ENCODE results near the gene WWC1. TPM values are rescaled to one million over a fixed set of nuclear protein-coding genes. Genes with fewer than 3 reads are reported as not detected.

The WWC1 gene
- total RNA-seq, 1 experiment from 2014 or later: 190 TPM

DNA sequence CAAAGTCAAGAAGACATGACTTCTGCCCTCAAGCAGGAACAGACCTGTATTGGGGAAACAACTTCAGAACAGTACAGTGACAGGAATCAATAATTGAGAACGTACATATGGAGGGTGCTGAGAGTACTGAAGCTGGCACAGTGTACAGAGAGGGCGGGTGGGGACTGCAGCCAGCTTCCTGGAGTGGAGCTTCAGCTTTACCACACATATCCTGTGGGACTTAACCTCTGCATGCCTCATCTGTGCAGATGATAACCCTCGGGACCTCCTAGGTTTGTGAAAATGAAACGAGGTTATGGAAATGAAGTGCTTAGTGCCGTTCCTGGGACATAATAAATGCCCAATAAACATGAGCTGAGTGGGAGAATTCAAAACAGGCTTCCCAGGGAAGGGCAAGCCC, 172.8 kb downstream of the WWC1 start:
- no TSS peak for BruUV-seq (replicated peaks)
- TF ChIP-seq, protein P1, sequence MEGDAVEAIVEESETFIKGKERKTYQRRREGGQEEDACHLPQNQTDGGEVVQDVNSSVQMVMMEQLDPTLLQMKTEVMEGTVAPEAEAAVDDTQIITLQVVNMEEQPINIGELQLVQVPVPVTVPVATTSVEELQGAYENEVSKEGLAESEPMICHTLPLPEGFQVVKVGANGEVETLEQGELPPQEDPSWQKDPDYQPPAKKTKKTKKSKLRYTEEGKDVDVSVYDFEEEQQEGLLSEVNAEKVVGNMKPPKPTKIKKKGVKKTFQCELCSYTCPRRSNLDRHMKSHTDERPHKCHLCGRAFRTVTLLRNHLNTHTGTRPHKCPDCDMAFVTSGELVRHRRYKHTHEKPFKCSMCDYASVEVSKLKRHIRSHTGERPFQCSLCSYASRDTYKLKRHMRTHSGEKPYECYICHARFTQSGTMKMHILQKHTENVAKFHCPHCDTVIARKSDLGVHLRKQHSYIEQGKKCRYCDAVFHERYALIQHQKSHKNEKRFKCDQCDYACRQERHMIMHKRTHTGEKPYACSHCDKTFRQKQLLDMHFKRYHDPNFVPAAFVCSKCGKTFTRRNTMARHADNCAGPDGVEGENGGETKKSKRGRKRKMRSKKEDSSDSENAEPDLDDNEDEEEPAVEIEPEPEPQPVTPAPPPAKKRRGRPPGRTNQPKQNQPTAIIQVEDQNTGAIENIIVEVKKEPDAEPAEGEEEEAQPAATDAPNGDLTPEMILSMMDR (IDR thresholded peaks at IDR 0.05; ENCODE audit: unreplicated experiment): no peak
- intact Hi-C loops (cut with micrococcal nuclease; ENCODE audit: unreplicated experiment): no loop called here
- no peaks in the 10 kb centered on the region for H3K9me3 Mint-ChIP-seq (ENCODE audit: low read depth, unreplicated experiment)
- DNase-seq: no peak
- no peak overlapping the region for H3K4me3 Mint-ChIP-seq (ENCODE audit: low read depth, unreplicated experiment)
- CTCF ChIA-PET: no interaction called here
- H3K36me3 Mint-ChIP-seq (ENCODE audit: insufficient read depth, unreplicated experiment): peaks cover 89% of the 10 kb centered on the region
- H3K27ac Mint-ChIP-seq (ENCODE audit: unreplicated experiment): no peak overlapping the region
- H3K27me3 Mint-ChIP-seq (ENCODE audit: unreplicated experiment): no peaks in the 10 kb centered on the region
- H3K4me1 Mint-ChIP-seq (ENCODE audit: low read depth, unreplicated experiment): no peaks in the 10 kb centered on the region

DNA sequence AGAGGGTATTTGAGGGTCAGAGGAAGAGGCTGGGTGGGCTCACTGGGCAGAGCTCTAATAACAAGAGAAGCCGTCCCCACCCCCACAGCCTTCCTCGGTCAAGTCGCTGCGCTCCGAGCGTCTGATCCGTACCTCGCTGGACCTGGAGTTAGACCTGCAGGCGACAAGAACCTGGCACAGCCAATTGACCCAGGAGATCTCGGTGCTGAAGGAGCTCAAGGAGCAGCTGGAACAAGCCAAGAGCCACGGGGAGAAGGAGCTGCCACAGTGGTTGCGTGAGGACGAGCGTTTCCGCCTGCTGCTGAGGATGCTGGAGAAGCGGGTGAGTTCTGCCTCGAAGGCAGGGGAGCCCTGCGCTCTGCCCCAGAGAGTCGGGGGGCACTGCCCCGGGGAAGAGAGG, 173.2 kb downstream of the WWC1 start:
- H3K36me3 Mint-ChIP-seq (ENCODE audit: insufficient read depth, unreplicated experiment): peaks cover 89% of the 10 kb centered on the region
- H3K27me3 Mint-ChIP-seq (ENCODE audit: unreplicated experiment): no peaks in the 10 kb centered on the region
- TF ChIP-seq, protein P1 (IDR thresholded peaks at IDR 0.05; ENCODE audit: unreplicated experiment): no peak
- H3K4me1 Mint-ChIP-seq (ENCODE audit: low read depth, unreplicated experiment): no peaks in the 10 kb centered on the region
- no peak overlapping the region for H3K4me3 Mint-ChIP-seq (ENCODE audit: low read depth, unreplicated experiment)
- H3K27ac Mint-ChIP-seq (ENCODE audit: unreplicated experiment): no peak overlapping the region
- no peaks in the 10 kb centered on the region for H3K9me3 Mint-ChIP-seq (ENCODE audit: low read depth, unreplicated experiment)
- CTCF ChIA-PET: interaction anchor here (0.6 kb wide), 1 partner anchor 33 kb away, joined by 4 read pairs; no protein-coding TSS in a partner anchor
- DNase-seq: no peak
- intact Hi-C loops (cut with micrococcal nuclease; ENCODE audit: unreplicated experiment): no loop called here
- no TSS peak for BruUV-seq (replicated peaks)

DNA sequence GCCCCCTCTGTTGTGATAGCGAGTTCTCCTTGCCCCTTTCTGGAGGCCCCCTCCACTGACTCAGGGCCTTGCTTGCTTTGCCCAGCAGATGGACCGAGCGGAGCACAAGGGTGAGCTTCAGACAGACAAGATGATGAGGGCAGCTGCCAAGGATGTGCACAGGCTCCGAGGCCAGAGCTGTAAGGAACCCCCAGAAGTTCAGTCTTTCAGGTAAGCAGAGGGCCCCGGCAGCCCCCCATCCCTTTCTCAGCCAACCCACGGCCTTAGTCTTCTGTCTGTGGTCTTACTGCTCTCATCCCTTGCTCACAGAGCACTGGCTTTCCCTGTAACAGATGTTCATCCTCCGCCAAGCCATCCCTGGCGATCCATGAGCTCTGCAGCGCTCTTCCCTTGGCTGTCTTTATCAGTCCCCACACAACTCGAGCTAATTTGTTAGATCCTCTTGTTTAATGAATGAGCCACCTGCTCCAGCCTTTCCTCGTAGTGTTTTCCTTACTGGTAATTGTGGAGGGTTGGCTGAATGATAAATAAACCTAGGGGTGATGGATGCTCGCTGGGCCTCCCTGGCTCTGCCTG, 176.4 kb downstream of the WWC1 start:
- Mint-ChIP-seq H3K4me1 (ENCODE audit: low read depth, unreplicated experiment) (peaks cover 15% of the 10 kb centered on the region), H3K27ac (ENCODE audit: unreplicated experiment) (no peak overlapping the region), H3K9me3 (ENCODE audit: low read depth, unreplicated experiment) (no peaks in the 10 kb centered on the region), H3K27me3 (ENCODE audit: unreplicated experiment) (no peaks in the 10 kb centered on the region), H3K36me3 (ENCODE audit: insufficient read depth, unreplicated experiment) (peaks cover 91% of the 10 kb centered on the region), H3K4me3 (ENCODE audit: low read depth, unreplicated experiment) (no peak overlapping the region)
- TF ChIP-seq, protein P1 (IDR thresholded peaks at IDR 0.05; ENCODE audit: unreplicated experiment): no peak
- DNase-seq: no peak
- BruUV-seq (replicated peaks): no TSS peak
- CTCF ChIA-PET: no interaction called here
- intact Hi-C loops (cut with micrococcal nuclease; ENCODE audit: unreplicated experiment): no loop called here

DNA sequence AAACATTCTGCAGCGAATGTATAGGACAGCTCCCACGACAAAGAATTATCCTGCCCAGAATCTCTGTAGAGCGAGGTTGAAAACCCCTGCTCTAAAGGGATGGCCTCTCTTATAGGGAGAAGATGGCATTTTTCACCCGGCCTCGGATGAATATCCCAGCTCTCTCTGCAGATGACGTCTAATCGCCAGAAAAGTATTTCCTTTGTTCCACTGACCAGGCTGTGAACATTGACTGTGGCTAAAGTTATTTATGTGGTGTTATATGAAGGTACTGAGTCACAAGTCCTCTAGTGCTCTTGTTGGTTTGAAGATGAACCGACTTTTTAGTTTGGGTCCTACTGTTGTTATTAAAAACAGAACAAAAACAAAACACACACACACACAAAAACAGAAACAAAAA, 177.4 kb downstream of the WWC1 start:
- no peaks in the 10 kb centered on the region for H3K9me3 Mint-ChIP-seq (ENCODE audit: low read depth, unreplicated experiment)
- H3K36me3 Mint-ChIP-seq (ENCODE audit: insufficient read depth, unreplicated experiment): peaks cover 88% of the 10 kb centered on the region
- TF ChIP-seq, protein P1 (IDR thresholded peaks at IDR 0.05; ENCODE audit: unreplicated experiment): no peak
- BruUV-seq (replicated peaks): no TSS peak
- intact Hi-C loops (cut with micrococcal nuclease; ENCODE audit: unreplicated experiment): no loop called here
- no peak overlapping the region for H3K4me3 Mint-ChIP-seq (ENCODE audit: low read depth, unreplicated experiment)
- no peak overlapping the region for H3K27ac Mint-ChIP-seq (ENCODE audit: unreplicated experiment)
- H3K4me1 Mint-ChIP-seq (ENCODE audit: low read depth, unreplicated experiment): peaks cover 17% of the 10 kb centered on the region
- CTCF ChIA-PET: no interaction called here
- DNase-seq: no peak
- H3K27me3 Mint-ChIP-seq (ENCODE audit: unreplicated experiment): no peaks in the 10 kb centered on the region

Measured in Calu3 (cell line).